NCI-H146 treated with DMSO at 0.1 percent for 48 hours (cell line): ENCODE results near the gene ESD.
"Not testable (repeated sequence)": the region's sequence is repeated elsewhere in the genome, so short reads cannot be mapped to it uniquely, and the experiment has no call there.

ENCODE experiments used
- DNase-seq: peaks from one replicate; lab custom pipeline; 2025; ENCODE audit not compliant: unreplicated experiment; lab: John Stamatoyannopoulos, UW

The ESD gene

DNA sequence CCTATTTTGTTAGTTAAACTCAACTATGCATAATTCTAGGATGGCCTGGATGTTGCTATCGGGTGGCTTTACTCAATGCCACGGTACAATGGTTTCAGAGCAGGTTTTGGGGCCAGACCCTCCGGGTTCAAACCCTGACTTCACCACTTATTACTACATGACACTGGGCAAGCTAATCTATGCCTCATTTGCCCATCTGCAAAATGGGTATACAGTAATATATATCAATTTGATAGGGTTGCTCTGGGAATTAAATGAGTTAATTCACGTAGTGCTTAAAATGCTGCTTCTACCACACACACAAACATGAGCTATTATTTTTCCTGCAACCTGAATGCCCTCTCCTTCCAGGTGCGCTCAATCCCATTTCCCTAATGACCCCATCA lies 839 bp downstream of the ESD start:
- no peak for DNase-seq

DNA sequence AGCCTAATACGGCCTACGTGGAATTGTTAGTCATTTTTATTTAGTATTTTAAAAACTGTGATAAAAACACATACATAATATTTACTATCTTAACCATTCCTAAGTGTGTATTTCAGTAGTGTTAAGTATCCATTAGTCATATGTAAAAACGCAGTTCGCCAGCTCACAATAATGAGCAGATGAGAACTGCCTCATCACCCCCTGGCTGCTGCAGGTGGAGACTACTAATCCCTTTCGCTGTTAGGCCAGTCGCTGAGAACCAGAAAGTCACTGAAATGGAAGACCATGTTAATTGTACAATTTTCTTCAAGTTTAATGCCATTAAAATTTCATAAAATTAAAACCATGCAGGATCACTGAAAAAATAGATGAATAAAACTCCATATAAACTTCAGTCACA lies 1.6 kb downstream of the ESD start:
- no peak for DNase-seq

DNA sequence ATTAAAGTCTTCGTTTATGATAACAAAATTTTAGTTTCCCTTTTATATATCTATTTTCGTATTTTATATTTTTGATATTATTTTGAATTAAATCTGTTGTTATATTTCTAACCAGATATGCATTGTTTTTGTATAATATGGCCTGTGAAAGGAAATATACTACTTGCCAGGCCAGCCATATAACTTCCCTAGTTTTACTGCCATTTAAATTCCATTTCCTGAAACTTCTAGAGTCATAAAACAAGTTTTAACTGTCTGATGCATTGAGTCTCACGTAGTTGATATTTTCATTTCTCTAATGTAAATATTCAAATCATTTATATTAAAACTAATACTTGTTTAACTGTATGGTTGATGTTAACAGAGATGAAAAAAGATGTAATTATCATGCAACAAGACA lies 13.5 kb downstream of the ESD start:
- no peak for DNase-seq

DNA sequence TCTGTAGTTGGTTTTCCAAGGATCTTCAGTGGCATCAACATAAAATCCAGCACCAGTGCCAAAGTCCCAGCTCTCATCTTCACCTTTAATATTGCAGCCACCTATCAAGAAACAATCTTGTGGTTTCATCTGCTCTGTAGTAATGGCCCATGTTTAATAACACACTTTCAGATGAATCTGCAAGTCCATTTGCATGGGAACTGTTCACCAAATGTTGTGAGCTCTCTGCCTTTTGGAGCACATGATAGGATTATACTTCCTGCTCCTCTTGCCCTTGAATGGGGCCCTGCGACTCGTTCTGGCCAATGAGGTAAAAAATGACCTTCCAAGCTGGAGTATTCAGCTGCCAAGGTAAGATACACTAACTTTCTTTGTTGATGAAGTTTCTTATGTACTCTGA lies 14.3 kb downstream of the ESD start:
- no peak for DNase-seq

DNA sequence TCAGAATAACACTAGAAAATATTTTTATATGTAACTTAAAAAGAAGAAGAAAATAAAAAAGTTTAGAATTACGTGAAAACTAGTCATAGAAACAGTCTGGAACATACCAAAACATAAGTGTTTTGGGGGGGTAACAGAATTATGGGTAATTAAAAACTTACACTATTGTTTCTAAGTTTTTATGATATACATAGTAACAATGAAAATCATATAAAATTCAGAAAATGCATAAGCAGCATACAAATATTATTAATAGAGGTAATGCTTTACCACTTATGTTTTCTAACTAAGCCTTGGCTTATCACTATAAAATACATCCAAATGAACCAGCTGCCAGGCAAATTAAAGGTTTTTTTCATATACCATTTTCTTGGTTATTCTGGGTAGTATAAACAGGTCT lies 14.9 kb downstream of the ESD start:
- DNase-seq: no peak

DNA sequence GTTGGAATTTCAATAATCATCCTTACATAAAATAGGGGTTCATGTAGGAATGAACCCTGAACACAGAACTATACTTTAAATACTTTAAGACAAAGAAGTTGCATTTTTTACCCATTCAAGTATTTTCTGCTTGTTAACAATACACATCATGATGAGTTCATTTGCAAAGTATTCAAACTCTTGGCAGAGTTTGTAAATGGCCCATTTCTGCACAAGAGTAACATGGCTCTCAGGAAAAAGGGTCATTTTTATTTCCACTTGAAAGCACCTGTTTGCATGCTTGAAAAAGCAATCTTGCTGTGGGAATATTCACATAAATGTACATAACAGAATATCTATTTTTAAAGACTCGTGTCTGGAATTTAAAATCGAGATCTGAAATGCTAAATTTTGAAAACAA lies 18.1 kb downstream of the ESD start:
- DNase-seq: no peak

DNA sequence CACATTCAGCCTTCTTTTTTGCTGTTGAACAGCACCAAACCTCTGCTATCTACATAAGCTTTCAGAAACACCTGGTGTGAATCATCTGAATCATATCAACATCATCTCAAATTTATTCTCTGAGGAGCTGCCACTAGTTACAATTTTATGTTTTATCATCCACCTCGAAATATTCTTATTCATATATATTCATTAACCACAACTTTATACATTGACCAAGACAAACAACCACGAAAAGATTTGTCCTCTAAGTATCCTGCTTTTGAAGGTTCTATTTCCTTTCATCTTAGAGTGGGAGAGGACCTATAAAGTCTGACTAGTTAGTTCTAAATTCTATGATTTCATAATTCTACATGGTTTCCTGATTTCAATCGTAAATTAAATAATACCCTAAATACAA lies 18.9 kb downstream of the ESD start:
- no peak for DNase-seq

DNA sequence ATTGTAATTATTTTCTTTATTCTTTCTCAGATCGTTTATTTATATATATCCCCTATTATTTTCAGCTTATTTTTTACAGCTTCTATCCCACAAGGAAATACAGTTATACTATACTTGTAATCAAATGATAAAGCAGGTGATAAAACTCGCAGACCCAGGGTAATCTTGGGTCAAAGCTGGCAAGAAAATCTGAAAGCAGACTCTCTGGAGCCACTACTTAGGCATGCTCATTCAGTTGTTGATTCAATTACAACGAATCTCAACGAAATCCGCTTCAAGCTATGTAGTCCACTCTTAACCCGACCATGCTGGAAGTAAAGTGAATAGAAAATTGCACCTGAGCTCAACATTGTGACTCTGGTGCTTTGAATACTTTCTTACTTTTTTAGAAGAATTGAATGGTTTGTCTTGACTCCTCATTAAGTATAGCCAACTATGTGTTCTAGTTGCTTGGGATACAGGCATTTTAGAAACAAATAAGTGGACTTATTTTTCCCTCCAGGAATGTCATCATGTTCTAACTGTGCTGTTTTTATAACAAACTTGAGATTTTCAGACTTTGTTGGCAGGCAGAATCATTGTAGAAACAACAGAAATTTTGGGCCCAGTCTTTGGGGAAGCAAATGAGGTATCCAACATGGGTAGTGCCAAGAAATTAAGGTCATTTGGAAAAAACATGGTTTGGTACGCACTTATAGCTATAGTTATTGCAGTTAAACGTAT lies 21.4 kb downstream of the ESD start:
- no peak for DNase-seq

DNA sequence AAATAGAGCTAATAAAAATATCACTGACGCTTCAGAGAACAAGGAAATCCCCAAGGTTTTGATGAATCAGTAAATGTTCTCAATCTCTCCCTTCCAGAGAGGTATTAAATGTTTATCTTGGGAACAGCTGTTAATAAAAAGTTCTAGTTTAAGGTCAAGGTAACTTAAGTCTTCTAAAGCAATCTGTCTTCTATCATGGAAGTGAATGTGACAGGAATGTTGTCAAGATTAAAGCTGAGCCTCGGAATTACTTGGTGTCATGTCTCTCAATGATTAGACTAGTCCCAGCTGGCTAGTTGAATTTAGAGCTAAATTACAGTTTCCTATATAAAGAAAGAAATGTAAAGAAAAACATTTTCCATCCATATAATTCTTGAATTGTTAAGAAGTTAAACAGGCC lies 23.4 kb downstream of the ESD start:
- no peak for DNase-seq

DNA sequence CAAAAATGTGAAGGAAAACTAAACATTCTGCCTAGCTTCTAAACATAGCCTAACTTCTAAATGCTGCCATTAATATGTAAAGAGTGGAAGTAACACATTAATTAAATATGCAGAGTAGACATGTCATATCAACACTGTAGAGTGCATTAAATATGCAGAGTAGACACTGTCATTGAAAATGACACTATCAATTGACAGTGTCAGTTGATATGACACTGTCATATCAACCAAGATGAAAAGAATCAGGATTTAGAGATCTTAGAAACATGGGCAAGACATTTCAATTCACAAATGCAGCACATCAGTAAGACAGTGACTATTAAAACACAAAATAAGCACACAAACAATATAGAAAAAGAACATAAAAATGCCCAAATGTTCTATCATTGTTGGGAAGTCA lies 25.3 kb downstream of the ESD start:
- no peak for DNase-seq

DNA sequence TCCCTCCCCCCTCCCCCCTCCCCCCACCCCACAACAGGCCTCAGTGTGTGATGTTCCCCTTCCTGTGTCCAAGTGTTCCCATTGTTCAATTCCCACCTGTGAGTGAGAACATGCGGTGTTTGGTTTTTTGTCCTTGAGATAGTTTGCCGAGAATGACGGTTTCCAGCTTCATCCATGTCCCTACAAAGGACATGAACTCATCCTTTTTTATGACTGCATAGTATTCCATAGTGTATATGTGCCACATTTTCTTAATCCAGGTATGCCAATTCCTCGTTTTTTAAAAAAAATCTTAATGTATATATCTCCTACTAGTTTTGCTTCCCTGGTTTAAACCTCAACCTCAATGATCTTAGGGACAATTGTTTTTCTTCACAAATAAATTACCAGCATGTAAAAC lies 27.0 kb downstream of the ESD start:
- DNase-seq: not testable (repeated sequence)

DNA sequence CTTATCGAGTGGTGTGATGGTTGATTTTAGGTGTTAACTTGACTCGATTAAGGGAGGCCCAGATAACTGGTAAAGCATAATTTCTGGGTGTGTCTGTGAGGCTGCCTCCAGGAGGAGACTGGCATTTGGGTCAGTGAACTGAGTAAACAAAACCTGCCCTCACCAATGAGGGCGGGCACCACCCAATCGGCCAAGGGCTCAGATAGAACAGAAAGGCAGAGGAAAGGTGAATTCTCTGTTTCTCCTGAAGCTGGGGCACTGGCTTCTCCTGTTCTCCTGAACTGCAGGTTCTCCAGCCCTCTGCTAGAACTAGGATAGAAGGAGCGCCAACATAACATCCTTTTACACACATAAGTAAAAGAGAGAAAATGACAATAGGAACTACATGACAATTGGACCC lies 35.1 kb downstream of the ESD start:
- DNase-seq: no peak

DNA sequence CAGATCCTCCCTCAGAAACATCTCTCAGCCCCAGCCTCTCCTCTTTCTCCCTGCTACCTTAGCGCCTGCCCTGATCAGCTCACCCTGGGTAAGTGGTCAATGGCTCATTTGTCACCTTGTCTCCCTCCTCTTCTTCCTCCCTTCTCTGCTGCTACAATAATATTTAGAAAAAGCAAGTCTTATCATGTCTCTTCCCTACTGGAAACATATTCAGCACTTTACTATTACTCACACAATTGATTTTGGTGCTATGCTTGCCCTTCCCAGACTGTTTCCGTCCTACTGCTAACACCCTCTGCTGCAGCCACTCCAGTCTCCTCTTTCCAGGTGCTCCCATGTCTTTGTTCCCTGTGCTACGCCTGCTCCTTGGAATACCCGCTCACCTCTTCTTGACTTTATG lies 35.8 kb downstream of the ESD start:
- DNase-seq: no peak

DNA sequence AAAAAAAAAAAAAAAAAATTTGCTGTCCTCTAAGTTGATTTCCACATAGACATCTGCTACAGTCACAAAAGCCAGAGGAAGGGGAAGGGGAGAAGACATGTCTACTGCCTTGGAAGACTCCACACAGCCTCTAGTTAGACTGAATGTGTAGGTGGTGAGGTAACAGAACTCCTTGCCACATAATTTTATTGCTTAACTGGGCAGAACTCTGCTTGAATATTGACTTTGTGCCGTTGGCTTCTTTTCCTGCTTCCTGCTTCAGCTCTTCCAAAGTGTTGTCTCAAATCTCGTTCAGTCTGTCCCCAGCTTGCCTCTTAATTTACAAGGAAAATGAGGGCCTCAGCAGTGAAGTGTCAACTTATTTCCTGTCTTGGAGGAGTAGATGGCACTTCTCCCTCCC lies 37.1 kb downstream of the ESD start:
- DNase-seq: no peak

DNA sequence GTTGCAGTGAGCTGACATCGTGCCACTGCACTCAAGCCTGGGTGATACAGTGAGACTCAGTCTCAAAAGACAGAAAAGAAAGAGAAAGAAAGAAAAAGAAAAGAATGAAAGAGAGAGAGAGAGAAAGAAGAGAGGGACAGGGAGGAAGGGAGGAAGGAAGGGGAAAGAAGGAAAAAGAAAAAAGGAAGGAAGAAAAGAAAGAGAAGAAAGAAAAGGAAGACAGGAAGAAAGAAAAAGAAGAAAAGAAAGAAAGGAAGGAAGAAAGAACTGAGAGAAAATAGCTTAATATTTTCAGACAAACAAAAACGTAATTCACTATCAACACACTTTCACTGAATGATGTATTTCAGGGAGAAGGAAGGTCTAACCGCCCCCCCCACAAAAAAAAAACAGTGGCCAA lies 39.3 kb downstream of the ESD start:
- no peak for DNase-seq

DNA sequence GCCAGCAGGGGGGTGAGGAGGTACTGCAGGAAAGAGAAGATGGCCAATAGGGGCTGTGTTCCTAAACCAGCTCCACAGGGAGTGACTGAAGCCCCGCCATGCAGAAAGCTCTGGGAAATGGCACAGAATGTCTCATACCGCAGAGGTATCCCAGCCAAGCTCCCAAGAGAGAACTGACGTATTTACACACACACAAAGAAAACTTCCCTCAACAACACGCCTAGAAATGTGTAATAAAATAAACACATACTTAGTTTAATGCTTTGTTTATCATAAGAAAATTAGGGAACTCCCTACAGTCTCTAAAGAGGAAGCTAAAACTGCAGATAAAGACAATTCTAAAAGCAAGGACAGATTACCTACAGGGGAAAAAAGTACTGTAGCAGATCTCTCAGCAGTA lies 40.0 kb downstream of the ESD start:
- DNase-seq: no peak

DNA sequence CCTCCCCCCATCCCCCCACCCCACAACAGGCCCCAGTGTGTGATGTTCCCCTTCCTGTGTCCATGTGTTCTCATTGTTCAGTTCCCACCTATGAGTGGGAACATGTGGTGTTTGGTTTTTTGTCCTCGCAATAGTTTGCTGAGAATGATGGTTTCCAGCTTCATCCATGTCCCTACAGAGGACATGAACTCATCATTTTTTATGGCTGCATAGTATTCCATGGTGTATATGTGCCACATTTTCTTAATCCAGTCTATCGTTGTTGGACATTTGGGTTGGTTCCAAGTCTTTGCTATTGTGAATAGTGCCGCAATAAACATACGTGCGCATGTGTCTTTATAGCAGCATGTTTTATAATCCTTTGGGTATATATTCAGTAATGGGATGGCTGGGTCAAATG lies 41.5 kb downstream of the ESD start:
- not testable (repeated sequence) for DNase-seq

DNA sequence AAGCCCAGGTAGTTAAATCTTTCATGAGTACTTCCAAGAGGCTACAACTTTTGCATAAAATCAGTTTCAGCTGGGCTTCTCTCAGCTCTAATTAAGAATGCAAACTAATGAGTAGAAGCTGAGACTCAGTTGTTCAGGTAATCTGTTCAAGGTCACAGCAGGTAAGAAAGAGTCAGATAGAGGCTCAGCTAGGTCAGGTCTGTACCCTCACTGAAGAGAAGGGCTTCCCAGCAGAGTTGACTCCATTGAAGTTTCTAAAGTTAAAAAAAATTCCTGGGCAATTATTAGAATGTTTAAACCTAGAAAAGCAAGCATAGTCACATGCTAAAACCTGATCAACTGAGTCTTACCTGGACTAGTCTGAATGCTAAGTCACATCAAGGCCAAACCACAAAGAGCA lies 42.1 kb downstream of the ESD start:
- no peak for DNase-seq

DNA sequence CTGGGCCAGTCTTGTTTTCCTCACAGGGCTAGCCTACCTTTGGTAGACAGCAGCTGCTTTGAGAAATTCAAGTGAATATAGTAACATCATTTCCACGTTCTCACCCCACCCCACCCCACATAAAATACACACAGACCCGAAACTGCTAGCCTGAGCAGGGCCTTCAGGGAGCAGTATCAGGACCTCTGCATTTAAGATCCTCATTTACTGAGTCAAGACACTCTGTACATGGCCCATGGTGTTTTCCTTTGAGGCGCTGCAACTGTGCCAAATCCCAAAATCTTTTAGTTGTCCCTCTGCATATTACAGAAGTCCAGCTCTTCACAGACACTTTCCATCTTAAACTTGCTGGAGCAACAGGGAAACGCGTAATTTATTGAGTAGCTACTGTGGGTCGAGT lies 43.0 kb downstream of the ESD start:
- no peak for DNase-seq

DNA sequence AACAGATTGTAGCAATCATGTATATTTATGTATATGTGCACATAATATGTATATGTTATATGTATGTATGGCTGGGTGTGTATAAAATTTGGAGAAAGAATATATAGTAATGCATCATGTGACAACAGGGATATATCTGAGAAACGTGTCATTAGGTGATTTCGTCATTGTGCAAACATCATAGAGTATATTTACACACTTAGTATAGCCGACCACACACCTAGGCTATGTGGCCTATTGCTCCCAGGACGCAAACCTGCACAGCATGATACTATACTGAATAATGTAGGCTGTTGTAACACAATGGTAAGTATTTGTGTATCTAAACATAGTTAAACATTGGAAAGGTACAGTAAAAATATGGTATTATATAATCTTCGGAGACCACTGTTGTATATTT lies 43.8 kb downstream of the ESD start:
- no peak for DNase-seq

DNA sequence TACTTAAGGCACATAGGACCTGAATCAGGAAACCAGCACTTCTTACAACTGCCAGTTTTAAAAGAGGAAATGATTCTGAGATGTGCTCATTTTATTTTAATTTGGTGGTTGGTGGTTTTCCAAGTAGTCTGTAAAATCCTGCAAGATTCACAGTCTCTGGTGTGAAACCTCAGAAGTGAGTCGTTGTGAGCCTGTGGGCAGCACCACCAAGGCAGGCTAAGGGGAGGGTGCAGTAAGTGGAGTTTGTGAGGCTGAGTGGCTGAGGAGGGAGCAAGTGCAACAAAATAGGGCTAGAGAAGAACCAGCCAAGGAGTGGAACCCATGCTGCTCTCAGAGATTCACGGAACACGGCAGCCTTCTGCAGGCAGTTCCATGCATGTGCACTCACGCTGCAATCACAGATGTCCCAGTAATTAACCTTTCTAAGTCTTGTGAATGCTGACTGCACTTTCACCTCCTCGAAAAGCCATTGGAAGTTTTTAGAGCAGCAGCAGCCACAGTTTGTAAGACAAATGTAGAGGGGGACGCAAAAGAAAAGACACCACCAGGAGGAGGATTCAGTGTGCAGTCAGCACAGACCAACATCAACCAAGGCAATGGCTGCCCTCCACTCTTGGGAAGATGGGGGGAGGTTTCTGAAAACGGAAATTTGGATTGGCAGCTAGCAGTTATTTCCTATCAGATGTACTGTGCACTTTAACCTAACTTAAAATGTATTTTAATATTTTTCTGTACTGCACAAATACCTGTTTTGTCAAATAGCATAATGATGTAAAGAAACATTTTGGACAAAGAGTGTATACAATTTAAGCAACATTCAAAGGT lies 44.9 kb downstream of the ESD start:
- DNase-seq: no peak

DNA sequence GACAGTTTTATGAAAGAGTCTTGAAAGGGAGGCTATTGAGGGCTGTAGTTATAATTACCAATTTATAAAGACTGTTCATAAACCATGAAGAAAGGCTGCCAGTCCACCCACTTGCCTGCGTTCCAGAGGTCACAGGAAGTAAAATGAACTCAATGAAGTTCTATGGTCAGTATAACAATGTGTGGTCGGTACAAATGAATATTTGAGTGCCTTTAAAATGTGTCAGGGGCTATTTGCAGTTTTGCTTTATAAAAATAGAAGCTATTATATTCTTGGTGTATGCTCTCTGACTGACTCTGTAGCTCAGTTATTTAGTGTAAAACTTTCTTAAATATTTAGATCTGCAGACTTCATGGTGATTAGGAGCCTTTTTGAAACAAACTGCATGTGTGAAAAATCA lies 47.0 kb downstream of the ESD start:
- no peak for DNase-seq

DNA sequence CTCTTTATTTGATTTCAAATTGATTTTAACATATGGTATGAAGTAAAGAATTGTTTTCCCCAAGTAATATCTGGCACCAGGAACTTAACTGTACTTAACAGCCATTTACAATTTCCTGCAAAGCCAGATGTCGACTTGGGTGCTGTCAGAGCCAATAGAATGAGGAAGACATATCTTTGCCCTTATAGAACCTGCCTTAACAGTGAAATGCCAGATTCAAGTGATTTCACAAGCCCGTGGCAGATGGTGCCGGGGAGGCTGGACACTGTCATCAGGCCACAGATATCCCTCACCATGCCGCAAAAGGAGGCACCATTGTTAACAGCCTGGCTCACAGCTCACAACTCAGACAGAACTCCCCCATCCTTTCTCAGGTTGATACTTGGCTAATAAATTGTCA lies 48.7 kb downstream of the ESD start:
- DNase-seq: no peak
